ENCODE data around the gene XRCC4. TPM values are rescaled to one million over a fixed set of nuclear protein-coding genes. Genes with fewer than 3 reads are reported as not detected.

The XRCC4 gene
- total and polyA plus RNA-seq, 2 of the 13 experiments (the other 11 are each of a cell fraction or from before 2014, with no cell fraction given) = 2.8 to 12.6 TPM

DNA sequence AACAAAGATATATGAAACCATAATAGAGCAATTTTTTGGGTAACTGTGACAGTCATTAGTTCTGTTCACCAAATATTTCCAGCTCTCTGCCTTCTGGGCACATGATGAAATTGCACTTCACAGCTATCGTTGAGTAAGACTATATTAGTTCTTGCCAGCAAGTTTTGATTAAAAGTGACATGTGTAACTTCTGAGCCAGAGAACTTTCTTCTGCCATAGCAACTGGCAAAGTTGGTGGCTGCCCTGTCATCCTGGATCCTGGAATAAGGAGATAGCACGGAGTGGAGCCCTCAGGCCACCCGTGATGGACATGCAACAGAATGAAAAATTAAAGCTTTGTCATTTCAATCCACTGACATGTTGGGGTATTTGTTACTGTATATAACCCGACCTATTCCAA, 199.8 kb downstream of the XRCC4 start:
- in situ Hi-C loops (cut with HindIII; ENCODE audit: extremely low pct_ligation_motif_present, low pct_unique_long_range_greater_than_20kb) = no loop called here
- Histone ChIP-seq H3K4me2 (ENCODE audit: low read depth, low read length) (no peak overlapping the region), H2AFZ (ENCODE audit: low read length) (no peak overlapping the region), H3K79me2 (ENCODE audit: insufficient read depth, low read length) (no peaks in the 10 kb centered on the region), H3K27me3 (ENCODE audit: control insufficient read depth in 1 of 2, insufficient read depth in 2 of 2, low read length in 2 of 2) (no peaks in the 10 kb centered on the region), H3K36me3 (replicated peaks in 1 of 2; ENCODE audit: control insufficient read depth in 1 of 2, insufficient read depth in 2 of 2, low read length in 2 of 2) (no peaks in the 10 kb centered on the region), H3K9ac (ENCODE audit: insufficient read depth, low read depth, low read length) (no peak overlapping the region), H3K9me3 (ENCODE audit: low read length) (no peaks in the 10 kb centered on the region), H4K20me1 (ENCODE audit: insufficient read depth, low read length) (no peaks in the 10 kb centered on the region), H3K27ac (ENCODE audit: extremely low read length, insufficient read depth, low read length) (no peak overlapping the region), H3K4me3 (replicated peaks in 1 of 3; ENCODE audit: insufficient read depth in 1 of 3, low read depth in 2 of 3, low read length in 3 of 3) (no peak overlapping the region), H3K4me1 (ENCODE audit: insufficient read depth, low read length) (no peaks in the 10 kb centered on the region)
- POLR2A ChIA-PET = no interaction called here
- intact Hi-C loops (cut with micrococcal nuclease; ENCODE audit: unreplicated experiment) = no loop called here
- FAIRE-seq (no peak), DNase-seq (ENCODE audit: low spot score) (no peak), ATAC-seq (no peak)
- BruUV-seq (replicated peaks) = no TSS peak
- TF ChIP-seq SMARCC2 (IDR thresholded peaks at IDR 0.05) = no peak
- no peak for TF ChIP-seq ZBTB7A (CRISPR knock-in tag; IDR thresholded peaks at IDR 0.05)
- TF ChIP-seq ZBTB43 (CRISPR knock-in tag; conservative IDR thresholded peaks at IDR 0.05) = no peak
- no peak for TF ChIP-seq SNAPC5 (CRISPR knock-in tag; IDR thresholded peaks at IDR 0.05; ENCODE audit: borderline replicate concordance)
- no peak for TF ChIP-seq SAFB2 (CRISPR knock-in tag; IDR thresholded peaks at IDR 0.05; ENCODE audit: borderline replicate concordance, low read depth)
- TF ChIP-seq RFXANK (CRISPR knock-in tag; IDR thresholded peaks at IDR 0.05) = no peak
- TF ChIP-seq ZNF580 (CRISPR knock-in tag; IDR thresholded peaks at IDR 0.05; ENCODE audit: borderline replicate concordance, low read depth) = no peak
- TF ChIP-seq MTERF4 (CRISPR knock-in tag; IDR thresholded peaks at IDR 0.05) = no peak
- no peak for TF ChIP-seq FIP1L1 (IDR thresholded peaks at IDR 0.05; ENCODE audit: borderline replicate concordance, insufficient read depth, low read depth, low read length)
- TF ChIP-seq IRX3 (CRISPR knock-in tag; IDR thresholded peaks at IDR 0.05; ENCODE audit: borderline replicate concordance, low read depth) = no peak
- no peak for TF ChIP-seq RCOR2 (CRISPR knock-in tag; IDR thresholded peaks at IDR 0.05)
- TF ChIP-seq ZNF138 (CRISPR knock-in tag; IDR thresholded peaks at IDR 0.05; ENCODE audit: low read depth) = no peak
- TF ChIP-seq, protein P1, sequence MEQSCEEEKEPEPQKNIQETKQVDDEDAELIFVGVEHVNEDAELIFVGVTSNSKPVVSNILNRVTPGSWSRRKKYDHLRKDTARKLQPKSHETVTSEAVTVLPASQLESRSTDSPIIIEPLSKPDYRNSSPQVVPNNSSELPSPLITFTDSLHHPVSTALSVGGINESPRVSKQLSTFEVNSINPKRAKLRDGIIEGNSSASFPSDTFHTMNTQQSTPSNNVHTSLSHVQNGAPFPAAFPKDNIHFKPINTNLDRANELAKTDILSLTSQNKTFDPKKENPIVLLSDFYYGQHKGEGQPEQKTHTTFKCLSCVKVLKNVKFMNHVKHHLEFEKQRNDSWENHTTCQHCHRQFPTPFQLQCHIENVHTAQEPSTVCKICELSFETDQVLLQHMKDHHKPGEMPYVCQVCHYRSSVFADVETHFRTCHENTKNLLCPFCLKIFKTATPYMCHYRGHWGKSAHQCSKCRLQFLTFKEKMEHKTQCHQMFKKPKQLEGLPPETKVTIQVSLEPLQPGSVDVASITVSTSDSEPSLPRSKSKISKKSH (CRISPR knock-in tag; IDR thresholded peaks at IDR 0.05; ENCODE audit: borderline replicate concordance) = no peak
- TF ChIP-seq TEAD2 (CRISPR knock-in tag; IDR thresholded peaks at IDR 0.05) = no peak
- TF ChIP-seq MBNL3 (CRISPR knock-in tag; conservative IDR thresholded peaks at IDR 0.05) = no peak
- WGBS (ENCODE audit: low lambda C conversion rate) = 59% methylated on average over 4 of the region's 4 CpGs
- CTCF ChIA-PET (ENCODE audit: low intra/inter-chr PET ratio, low total read pairs) = no interaction called here
